GM18502 (cell line): ENCODE data around the gene ABCC6.
"Not testable (repeated sequence)": the region's sequence is repeated elsewhere in the genome, so short reads cannot be mapped to it uniquely, and the experiment has no call there.

Experiments
- ATAC-seq: cut with Tn5 transposase; IDR thresholded peaks from one replicate; pipeline ENCODE4 v1.9.1; 2021; ENCODE audit warnings: mild to moderate bottlenecking; ENCODE audit not compliant: unreplicated experiment, poor library complexity

Gene ABCC6

GRCh38 chr16:16122264-16122663 lies 101.0 kb downstream of the ABCC6 start:
- no peak for ATAC-seq

GRCh38 chr16:16121185-16121727 lies 102.0 kb downstream of the ABCC6 start:
- no peak for ATAC-seq

GRCh38 chr16:16120382-16121184 lies 102.7 kb downstream of the ABCC6 start:
- ATAC-seq = no peak

GRCh38 chr16:16120044-16120381 lies 103.3 kb downstream of the ABCC6 start:
- ATAC-seq = no peak

- no peak for ATAC-seq
Observed at GRCh38 chr16:16118337-16118736, 105.0 kb downstream of the ABCC6 start.

- ATAC-seq = no peak
Observed at GRCh38 chr16:16116841-16117240, 106.5 kb downstream of the ABCC6 start.

- ATAC-seq = no peak
Observed at GRCh38 chr16:16113076-16113475, 110.2 kb downstream of the ABCC6 start.

- ATAC-seq = no peak
Observed at GRCh38 chr16:16112450-16113053, 110.7 kb downstream of the ABCC6 start.

GRCh38 chr16:16111639-16112038 lies 111.7 kb downstream of the ABCC6 start:
- ATAC-seq = no peak

- ATAC-seq = no peak
Observed at GRCh38 chr16:16110111-16110490, 113.2 kb downstream of the ABCC6 start.

- ATAC-seq = no peak
Observed at GRCh38 chr16:16109453-16110110, 113.7 kb downstream of the ABCC6 start.

- no peak for ATAC-seq
Observed at GRCh38 chr16:16108759-16109158, 114.5 kb downstream of the ABCC6 start.

GRCh38 chr16:16107839-16108238 lies 115.5 kb downstream of the ABCC6 start:
- ATAC-seq = no peak

- no peak for ATAC-seq
Observed at GRCh38 chr16:16106466-16106865, 116.8 kb downstream of the ABCC6 start.

- ATAC-seq = no peak
Observed at GRCh38 chr16:16105646-16106045, 117.6 kb downstream of the ABCC6 start.

GRCh38 chr16:16104804-16105141 lies 118.5 kb downstream of the ABCC6 start:
- ATAC-seq = not testable (repeated sequence)

GRCh38 chr16:16104132-16104803 lies 119.0 kb downstream of the ABCC6 start:
- not testable (repeated sequence) for ATAC-seq

- ATAC-seq = no peak
Observed at GRCh38 chr16:16102738-16103137, 120.6 kb downstream of the ABCC6 start.

- no peak for ATAC-seq
Observed at GRCh38 chr16:16101585-16101984, 121.7 kb downstream of the ABCC6 start.

- ATAC-seq = no peak
Observed at GRCh38 chr16:16100631-16101030, 122.7 kb downstream of the ABCC6 start.

- ATAC-seq = no peak
Observed at GRCh38 chr16:16099320-16099719, 124.0 kb downstream of the ABCC6 start.
